Heart left ventricle (tissue), 16 donors: ENCODE results near the gene TMEM184B. TPM values are rescaled to one million over a fixed set of nuclear protein-coding genes. Genes with fewer than 3 reads are reported as not detected.

Source experiments
- ATAC-seq, 4 donors: fragments of 200-7000 bp; cut with Tn5 transposase; one replicate each; pipeline ENCODE4 v1.9.1; 2020 to 2022; ENCODE audit warnings: moderate library complexity in 4 of 4, mild to moderate bottlenecking in 3 of 4, moderate number of reproducible peaks in 1 of 4
- DNase-seq, 5 donors: peaks; one replicate each; pipeline ENCODE4 v3.0.0-alpha.2; 2020
- H3K27ac ChIP-seq, 12 donors: fragments of 200-600 bp; sonication (generic) in 4 of 12; one replicate each; pipeline versions ENCODE4 v1.5.0 to v1.8.0; 2016 to 2022; ENCODE audit warnings: mild to moderate bottlenecking in 2 of 12
- H3K27me3 ChIP-seq, 9 donors: fragments of 200-600 bp; sonication (generic) in 2 of 9; one replicate each; pipeline versions ENCODE4 v1.5.1 to v1.8.0; 2016 to 2022; ENCODE audit warnings: mild to moderate bottlenecking in 3 of 9
- H3K36me3 ChIP-seq, 9 donors: fragments of 200-600 bp; sonication (generic) in 2 of 9; one replicate each; pipeline versions ENCODE4 v1.5.0 to v1.8.0; 2018 to 2022; ENCODE audit warnings: mild to moderate bottlenecking in 2 of 9
- H3K4me1 ChIP-seq, 12 donors: fragments of 200-600 bp; sonication (generic) in 4 of 12; one replicate each; pipeline versions ENCODE4 v1.5.0 to v1.8.0; 2016 to 2022; ENCODE audit warnings: mild to moderate bottlenecking in 3 of 12
- H3K4me3 ChIP-seq, 12 donors: fragments of 200-600 bp; sonication (generic) in 4 of 12; one replicate each; pipeline versions ENCODE4 v1.5.0 to v1.8.0; 2017 to 2022; ENCODE audit warnings: mild to moderate bottlenecking in 9 of 12, moderate library complexity in 4 of 12
- H3K9me3 ChIP-seq, 12 donors: fragments of 200-600 bp; sonication (generic) in 4 of 12; one replicate each; pipeline versions ENCODE4 v1.5.0 to v1.8.0; 2016 to 2022; ENCODE audit warnings: mild to moderate bottlenecking in 1 of 12
- POLR2A ChIP-seq, 2 donors: fragments of 450-650 bp; IDR thresholded peaks; one replicate each; pipeline ENCODE4 v1.6.1; 2017; ENCODE audit warnings: antibody characterized with exemption in 2 of 2, mild to moderate bottlenecking in 2 of 2, moderate library complexity in 2 of 2
- WGBS, 4 donors: extraction: QIAGEN DNeasy Blood & Tissue Kit in 2 of 4; methylation state at CpG; one replicate each; pipeline versions ENCODE4 v1.1.5 to v1.1.7; 2013 to 2018; 5-methylcytosine and 5-hydroxymethylcytosine counted together
- intact Hi-C, 10 donors: fragments of 100-400 bp; cut with DNase I; formaldehyde crosslinking; loops; one replicate each; pipeline versions ENCODE4 v1.11.1 to v1.14.2; 2022
- polyA plus RNA-seq, 2 donors: library from polyadenylated mRNA; stranded (reverse); fragments of 200-250 nt; gene quantifications; one replicate each; pipeline ENCODE4 v1.2.3, GENCODE V29; 2013
- total RNA-seq, 9 donors: library from RNA; depleted of rRNA in 2 of 9; stranded (reverse); fragments of >200 nt in 2 of 9; fragmentation: NEBNext Ultra II Directional in 3 of 9; extraction: Animal tissue kit (Norgen Biotek cat#: 25700) in 3 of 9; gene quantifications; one replicate each; pipeline versions ENCODE4 v1.1.0 to v1.2.4, GENCODE V29; 2016 to 2023
- TF ChIP-seq, protein P1 (sequence below), 12 donors: fragments of 200-600 bp; sonication (generic) in 4 of 12; IDR thresholded peaks; one replicate each; pipeline versions ENCODE4 v1.5.0 to v1.8.0; 2018 to 2022; ENCODE audit warnings: antibody characterized with exemption in 12 of 12, mild to moderate bottlenecking in 5 of 12
- donor health status: ischemic (EF 13 %, LVEDD 7.1; RV severe dilation, severe dysfunction).
- donor health status: healthy with polysubstance abuse.
- donor health status: DM: no; HTN: yes; CAD: no.
- donor health status: DM: no; HTN: no; CAD: no.
- donor health status: ischemic (EF 25% LVEDD 6.9; RV normal size, moderate dysfunction).
- donor health status: ischemic (EF 25% LVEDD 5.7; RV mildly dilated, moderate dysfunction).
- donor health status: healthy.
- donor health status: DM: yes; HTN: yes; CAD: no.
- donor health status: ischemic (EF 35%, LVEDD 5.7; RV mildly dilated, moderate dysfunction).
- donor health status: nonischemic (EF 11% LVEDD 7.7; RV severe dilation, severe dysfunction).
- donor health status: DM: yes; HTN: yes; CAD: no.
- donor health status: PGD.
- donor health status: ischemic (EF 29% LVEDD 5.4; RV normal size, mild dysfunction).
- donor health status: nonischemic (EF 23%, LVEDD 6.1; RV moderate dilation, normal function).

Gene TMEM184B
- total and polyA plus RNA-seq, 11 donors: 19.5 to 103 (median 47.0) TPM

DNA sequence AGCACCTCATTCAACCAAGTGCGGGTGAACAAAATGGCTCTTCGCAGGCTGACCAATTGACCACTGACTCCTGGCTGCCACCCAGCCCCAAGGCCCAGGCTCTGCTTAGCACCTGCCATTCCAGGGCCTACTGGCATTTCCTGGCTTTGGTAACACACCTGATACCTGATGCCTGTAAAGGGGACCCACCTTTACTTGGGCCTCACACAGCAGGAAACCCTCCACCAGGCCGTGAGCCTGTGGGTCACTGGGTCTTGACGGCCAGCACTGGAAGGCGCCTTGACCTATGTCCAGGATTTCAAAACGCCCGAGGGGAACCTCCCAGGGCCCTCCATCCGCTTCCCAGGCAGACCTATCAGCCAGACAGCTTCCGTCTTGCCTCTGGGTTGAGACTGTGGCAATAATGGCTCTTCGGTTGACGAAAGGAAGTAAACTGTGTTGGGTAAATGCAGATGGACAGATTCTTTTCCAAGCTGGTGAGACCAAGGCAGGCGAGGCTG is 16.8 kb upstream of the TMEM184B start:
- DNase-seq (no peak), ATAC-seq (peak in 2 of 4 donors; percentile 3 to 6)
- TF ChIP-seq, protein P1, sequence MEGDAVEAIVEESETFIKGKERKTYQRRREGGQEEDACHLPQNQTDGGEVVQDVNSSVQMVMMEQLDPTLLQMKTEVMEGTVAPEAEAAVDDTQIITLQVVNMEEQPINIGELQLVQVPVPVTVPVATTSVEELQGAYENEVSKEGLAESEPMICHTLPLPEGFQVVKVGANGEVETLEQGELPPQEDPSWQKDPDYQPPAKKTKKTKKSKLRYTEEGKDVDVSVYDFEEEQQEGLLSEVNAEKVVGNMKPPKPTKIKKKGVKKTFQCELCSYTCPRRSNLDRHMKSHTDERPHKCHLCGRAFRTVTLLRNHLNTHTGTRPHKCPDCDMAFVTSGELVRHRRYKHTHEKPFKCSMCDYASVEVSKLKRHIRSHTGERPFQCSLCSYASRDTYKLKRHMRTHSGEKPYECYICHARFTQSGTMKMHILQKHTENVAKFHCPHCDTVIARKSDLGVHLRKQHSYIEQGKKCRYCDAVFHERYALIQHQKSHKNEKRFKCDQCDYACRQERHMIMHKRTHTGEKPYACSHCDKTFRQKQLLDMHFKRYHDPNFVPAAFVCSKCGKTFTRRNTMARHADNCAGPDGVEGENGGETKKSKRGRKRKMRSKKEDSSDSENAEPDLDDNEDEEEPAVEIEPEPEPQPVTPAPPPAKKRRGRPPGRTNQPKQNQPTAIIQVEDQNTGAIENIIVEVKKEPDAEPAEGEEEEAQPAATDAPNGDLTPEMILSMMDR (IDR thresholded peaks at IDR 0.05): no peak
- no peak for TF ChIP-seq POLR2A (IDR thresholded peaks at IDR 0.05)
- intact Hi-C loops: no loop called here
- H3K27ac ChIP-seq: peak overlapping the region in 4 of 12 donors; percentile 28 to 48 (median 35)
- H3K36me3 ChIP-seq: peaks cover 0 to 65% (median 44%) of the 10 kb centered on the region in 9 donors
- H3K9me3 ChIP-seq: no peaks in the 10 kb centered on the region
- H3K4me1 ChIP-seq: peaks cover 0 to 26% (median 5%) of the 10 kb centered on the region in 12 donors
- no peaks in the 10 kb centered on the region for H3K27me3 ChIP-seq
- 71 to 82% (median 75%) methylated on average over 9 to 12 of the region's 12 CpGs for WGBS, 4 donors
- no peak overlapping the region for H3K4me3 ChIP-seq

- Histone ChIP-seq H3K27me3 (no peaks in the 10 kb centered on the region), H3K4me1 (peaks cover 0 to 28% (median 6%) of the 10 kb centered on the region in 12 donors), H3K4me3 (no peak overlapping the region), H3K27ac (no peak overlapping the region), H3K9me3 (no peaks in the 10 kb centered on the region), H3K36me3 (peaks cover 0 to 47% (median 19%) of the 10 kb centered on the region in 9 donors)
- intact Hi-C loops: no loop called here
- TF ChIP-seq, protein P1 (IDR thresholded peaks at IDR 0.05): no peak
- no peak for TF ChIP-seq POLR2A (IDR thresholded peaks at IDR 0.05)
- ATAC-seq: no peak
- 69 to 75% (median 72%) methylated on average over 11 of the region's 11 CpGs for WGBS, 4 donors
- no peak for DNase-seq
These were observed 14.3 kb upstream of the TMEM184B start for GRCh38 chr22:38286915-38287669.

DNA sequence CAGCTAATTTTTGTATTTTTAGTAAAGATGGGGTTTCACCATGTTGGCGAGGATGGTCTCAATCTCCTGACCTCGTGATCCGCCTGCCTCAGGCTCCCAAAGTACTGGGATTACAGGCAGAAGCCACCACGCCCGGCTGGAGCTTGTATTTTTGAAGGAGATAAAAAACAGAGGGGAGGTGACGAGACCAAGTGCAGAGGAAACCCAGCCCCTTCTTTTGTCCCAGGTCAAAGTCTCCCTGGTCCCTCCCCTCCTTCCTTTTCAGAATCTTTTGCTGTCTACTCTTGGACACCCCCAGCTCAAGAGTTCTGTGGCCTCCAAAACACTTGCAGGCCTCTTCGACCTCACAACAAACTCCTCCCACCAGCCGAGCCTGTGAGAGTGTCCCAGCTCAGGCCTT is 12.2 kb upstream of the TMEM184B start:
- DNase-seq: no peak
- Histone ChIP-seq H3K9me3 (no peaks in the 10 kb centered on the region), H3K4me1 (peaks cover 0 to 23% (median 6%) of the 10 kb centered on the region in 12 donors), H3K36me3 (peaks cover 0 to 28% (median 10%) of the 10 kb centered on the region in 9 donors), H3K4me3 (no peak overlapping the region), H3K27me3 (no peaks in the 10 kb centered on the region), H3K27ac (peak overlapping the region in 9 of 12 donors; percentile 15 to 69 (median 49))
- ATAC-seq: peak in 1 of 4 donors; percentile 48
- intact Hi-C loops: no loop called here
- WGBS, 4 donors: 54 to 70% (median 62%) methylated on average over 8 of the region's 8 CpGs
- TF ChIP-seq, protein P1 (IDR thresholded peaks at IDR 0.05): no peak
- TF ChIP-seq POLR2A (IDR thresholded peaks at IDR 0.05): no peak

- intact Hi-C loops: no loop called here
- H3K9me3 ChIP-seq: no peaks in the 10 kb centered on the region
- DNase-seq: no peak
- H3K36me3 ChIP-seq: peaks cover 0 to 18% (median 3%) of the 10 kb centered on the region in 9 donors
- ATAC-seq: peak; percentile 44 to 78 (median 72)
- no peak overlapping the region for H3K4me3 ChIP-seq
- TF ChIP-seq, protein P1 (IDR thresholded peaks at IDR 0.05): no peak
- TF ChIP-seq POLR2A (IDR thresholded peaks at IDR 0.05): no peak
- H3K27ac ChIP-seq: peak overlapping the region; percentile 3 to 81 (median 53)
- peaks cover 0 to 23% (median 6%) of the 10 kb centered on the region in 12 donors for H3K4me1 ChIP-seq
- H3K27me3 ChIP-seq: no peaks in the 10 kb centered on the region
- 63 to 74% (median 73%) methylated on average over 5 of the region's 5 CpGs for WGBS, 4 donors
These were observed 11.2 kb upstream of the TMEM184B start for GRCh38 chr22:38284042-38284402.
